Stimulated activated CD8-positive, alpha-beta memory T cell treated with anti-CD3 and anti-CD28 coated beads, Interleukin-7, amount 100 ng/mL, for 4 hours (primary cell): ENCODE measurements around the gene KRT6A.

Experiments used
- DNase-seq, 2 donors: peaks; one replicate each; pipeline ENCODE4 v3.0.0-alpha.2; 2020; ENCODE audit warnings: low read depth in 2 of 2

KRT6A gene

DNA sequence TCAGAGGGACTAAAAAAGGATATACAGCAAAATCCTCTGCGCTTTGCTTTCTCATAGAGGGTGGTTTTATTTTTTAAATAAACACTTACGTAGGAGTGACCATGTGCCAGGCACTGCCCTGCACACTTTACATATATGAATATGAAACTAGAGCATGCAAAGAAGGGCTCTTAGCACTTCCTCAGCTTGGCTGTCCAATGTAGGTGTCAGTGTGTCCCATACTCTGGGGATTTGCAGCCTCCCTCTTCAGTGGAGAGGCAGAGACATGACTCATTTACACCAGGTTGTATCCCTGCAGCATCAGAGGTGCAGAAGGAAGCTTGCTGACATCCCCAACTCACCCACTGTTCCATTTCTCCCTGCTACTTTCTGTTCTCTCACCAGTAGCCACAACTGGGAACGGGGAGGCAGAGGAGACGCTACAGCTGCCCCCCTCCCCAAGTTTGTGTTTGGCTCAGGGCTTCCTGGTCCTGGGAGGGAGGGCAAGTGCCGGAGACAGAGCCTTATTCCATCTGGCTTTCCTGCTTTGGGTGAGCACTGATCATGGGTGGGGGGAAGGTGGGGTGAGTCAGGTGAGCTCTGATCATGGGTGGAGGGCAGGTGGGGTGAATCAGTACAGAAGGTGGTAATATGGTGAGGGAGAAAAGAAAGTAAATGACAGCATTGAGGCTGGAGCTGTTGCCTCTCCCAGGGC is 32.0 kb upstream of the KRT6A start:
- DNase-seq = no peak

GRCh38 chr12:52524241-52524897 is 31.3 kb upstream of the KRT6A start:
- DNase-seq = no peak

DNA sequence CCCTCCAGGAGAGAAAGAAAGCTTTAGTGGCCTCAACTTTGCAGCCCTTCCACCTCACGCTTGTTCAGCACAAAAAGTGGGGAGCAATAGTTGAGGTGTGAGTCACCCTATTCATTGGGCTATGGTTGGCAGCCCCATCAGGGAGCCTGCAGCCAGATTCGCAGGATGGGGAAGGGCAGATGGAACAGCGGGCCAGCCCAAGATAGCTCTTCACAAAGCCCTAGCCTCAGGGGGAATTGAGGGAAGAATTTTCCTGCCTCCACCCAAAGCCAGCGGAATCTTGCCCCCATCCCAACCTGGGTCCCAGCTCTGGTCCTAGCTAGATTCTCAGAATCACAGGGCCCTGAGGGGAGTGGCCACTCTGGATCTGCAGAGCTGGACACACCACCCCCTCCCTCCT is 30.8 kb upstream of the KRT6A start:
- no peak for DNase-seq

GRCh38 chr12:52522346-52523011 is 29.4 kb upstream of the KRT6A start:
- no peak for DNase-seq

- no peak for DNase-seq
Measured at GRCh38 chr12:52521568-52522266, 28.7 kb upstream of the KRT6A start.

- no peak for DNase-seq
Measured at GRCh38 chr12:52521175-52521567, 28.1 kb upstream of the KRT6A start.

GRCh38 chr12:52519826-52520662 is 27.0 kb upstream of the KRT6A start, which contains the start of gene KRT5:
KRT5 (minus strand) TSS chr12:52520394; CDS start chr12:52520296, 98 bp downstream.
- no peak for DNase-seq

- no peak for DNase-seq
Measured at GRCh38 chr12:52519387-52519703, 26.3 kb upstream of the KRT6A start.

- DNase-seq = no peak
Measured at GRCh38 chr12:52518574-52519386, 25.7 kb upstream of the KRT6A start.

- DNase-seq = no peak
Measured at GRCh38 chr12:52517888-52518287, 24.8 kb upstream of the KRT6A start.

DNA sequence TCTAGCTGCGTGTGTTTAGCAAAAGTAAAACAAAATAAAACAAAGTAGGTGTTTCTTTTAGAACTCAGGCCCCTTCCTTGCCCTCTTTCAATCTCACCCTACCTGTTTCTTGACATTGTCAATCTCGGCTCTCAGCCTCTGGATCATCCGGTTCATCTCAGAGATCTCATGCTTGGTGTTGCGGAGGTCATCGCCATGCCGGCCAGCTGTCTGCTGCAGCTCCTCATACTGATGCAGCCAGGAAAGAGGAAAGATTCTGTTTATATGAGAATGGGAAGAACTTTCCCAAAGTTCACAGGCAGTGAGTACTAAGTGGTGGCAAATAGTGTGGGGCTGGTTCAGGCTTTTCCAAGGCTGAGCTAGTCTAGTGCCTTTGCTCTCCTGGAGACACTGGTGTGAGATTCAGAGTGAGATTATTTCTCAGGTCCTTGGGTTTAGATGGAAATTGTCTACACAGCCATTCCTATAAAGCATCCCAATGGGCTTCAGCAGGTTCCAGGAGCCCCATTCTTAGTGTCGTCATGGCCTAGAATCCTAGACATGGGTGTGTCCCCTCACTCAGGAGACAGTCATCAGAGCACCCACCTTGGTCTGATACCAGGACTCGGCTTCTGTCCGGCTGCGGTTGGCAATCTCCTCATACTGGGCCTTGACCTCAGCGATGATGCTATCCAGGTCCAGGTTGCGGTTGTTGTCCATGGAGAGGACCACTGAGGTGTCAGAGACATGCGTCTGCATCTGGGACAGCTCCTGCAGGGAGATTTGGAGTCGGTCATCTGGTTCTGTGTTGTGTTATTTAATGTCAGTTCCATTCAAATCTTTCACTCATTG is 24.2 kb upstream of the KRT6A start:
- no peak for DNase-seq

- DNase-seq = no peak
Measured at GRCh38 chr12:52515927-52516831, 23.1 kb upstream of the KRT6A start.

- DNase-seq = no peak
Measured at GRCh38 chr12:52515319-52515646, 22.2 kb upstream of the KRT6A start.

GRCh38 chr12:52514471-52515318 is 21.6 kb upstream of the KRT6A start:
- no peak for DNase-seq

- DNase-seq = no peak
Measured at GRCh38 chr12:52513736-52514135, 20.7 kb upstream of the KRT6A start.

- DNase-seq = no peak
Measured at GRCh38 chr12:52508211-52508610, 15.2 kb upstream of the KRT6A start.

DNA sequence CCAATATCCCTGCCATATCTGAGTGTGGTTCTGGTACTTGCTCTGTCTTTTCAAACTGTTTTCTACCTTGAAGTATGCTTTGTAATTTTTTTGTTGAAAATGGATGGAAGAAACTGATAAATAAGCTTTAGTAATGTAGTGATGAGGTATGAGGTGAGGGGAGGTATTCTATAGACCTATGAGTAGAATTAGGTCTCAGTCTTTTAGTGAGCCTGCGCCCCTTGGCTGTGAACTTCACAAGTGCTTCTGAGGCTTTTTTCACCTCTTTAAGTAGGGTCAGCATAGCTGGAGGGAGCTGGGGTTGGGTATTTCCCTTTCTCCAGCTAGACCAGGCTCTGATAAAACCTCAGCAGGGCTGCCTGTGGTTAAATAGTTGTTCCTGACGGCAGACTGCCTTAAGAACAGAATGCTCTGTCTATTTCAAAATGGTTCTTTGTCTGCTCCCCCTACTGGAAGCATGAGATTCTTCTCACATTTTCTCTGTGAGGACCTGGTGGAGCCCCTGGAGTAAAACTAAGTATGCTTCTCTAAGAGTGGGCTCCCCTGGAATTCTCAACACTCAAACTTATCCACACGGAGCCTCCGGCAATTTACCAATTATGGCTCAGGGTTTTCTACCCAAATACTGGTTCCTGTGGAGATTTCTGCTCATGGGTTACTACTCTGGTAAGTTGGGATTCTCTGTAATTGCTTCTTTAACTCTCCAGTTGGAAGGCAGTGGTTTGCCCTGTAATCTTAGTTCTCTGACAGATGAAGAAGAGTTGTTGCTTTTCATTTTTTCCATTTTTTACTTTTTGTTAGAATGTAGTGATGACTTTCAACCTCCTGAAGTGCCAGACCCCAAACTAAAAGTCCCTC is 14.0 kb upstream of the KRT6A start:
- DNase-seq = no peak
